Activated effector memory CD4-positive, alpha-beta T cell treated with anti-CD3 and anti-CD28 coated beads, Interleukin-2, amount 50 U/mL, for 16 hours (primary cell): ENCODE data around the gene ATP8B1.
"Not testable (repeated sequence)": the region's sequence is repeated elsewhere in the genome, so short reads cannot be mapped to it uniquely, and the experiment has no call there.

Experiments
- DNase-seq: peaks from one replicate; pipeline ENCODE4 v3.0.0-alpha.2; 2020

The ATP8B1 gene

DNA sequence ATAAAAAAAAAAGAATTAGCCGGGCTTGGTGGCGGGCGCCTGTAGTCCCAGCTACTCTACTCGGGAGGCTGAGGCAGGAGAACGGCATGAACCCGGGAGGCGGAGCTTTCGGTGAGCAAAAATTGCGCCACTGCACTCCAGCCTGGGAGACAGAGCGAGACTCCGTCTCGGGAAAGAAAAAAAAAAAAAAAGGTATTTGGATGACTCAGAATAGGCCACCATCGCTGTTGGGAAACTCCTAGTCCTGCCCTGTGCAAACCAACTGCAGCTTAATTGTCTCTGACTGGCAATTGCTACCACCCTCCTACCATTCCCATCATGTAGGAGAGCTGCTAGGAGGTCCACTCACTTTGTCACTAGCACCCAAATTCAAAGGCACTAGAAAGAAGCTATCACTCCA lies 43.5 kb downstream of the ATP8B1 start:
- no peak for DNase-seq

- DNase-seq: no peak
Observed at GRCh38 chr18:57755473-57756067, 47.5 kb downstream of the ATP8B1 start.

GRCh38 chr18:57754577-57755338 lies 48.4 kb downstream of the ATP8B1 start:
- DNase-seq: no peak

DNA sequence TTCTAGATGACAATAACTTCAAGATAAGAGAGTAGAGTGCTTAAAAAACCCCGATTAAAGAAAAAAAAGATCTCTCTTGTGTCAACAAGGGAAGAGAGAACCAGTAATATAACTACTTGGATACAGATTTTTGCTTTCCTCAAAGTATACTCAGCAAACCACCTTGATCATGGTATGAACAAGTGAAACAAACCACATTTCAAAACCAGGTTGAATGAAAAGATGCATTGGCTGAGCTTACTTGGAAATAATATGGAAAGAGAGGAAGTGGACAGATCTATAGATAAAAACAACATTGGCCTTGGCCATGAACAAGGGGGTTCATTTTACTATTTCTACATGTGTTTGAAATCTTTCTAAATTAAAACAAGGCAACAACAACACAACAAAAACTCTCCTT lies 50.1 kb downstream of the ATP8B1 start:
- no peak for DNase-seq

GRCh38 chr18:57749604-57749970 lies 53.5 kb downstream of the ATP8B1 start:
- no peak for DNase-seq

DNA sequence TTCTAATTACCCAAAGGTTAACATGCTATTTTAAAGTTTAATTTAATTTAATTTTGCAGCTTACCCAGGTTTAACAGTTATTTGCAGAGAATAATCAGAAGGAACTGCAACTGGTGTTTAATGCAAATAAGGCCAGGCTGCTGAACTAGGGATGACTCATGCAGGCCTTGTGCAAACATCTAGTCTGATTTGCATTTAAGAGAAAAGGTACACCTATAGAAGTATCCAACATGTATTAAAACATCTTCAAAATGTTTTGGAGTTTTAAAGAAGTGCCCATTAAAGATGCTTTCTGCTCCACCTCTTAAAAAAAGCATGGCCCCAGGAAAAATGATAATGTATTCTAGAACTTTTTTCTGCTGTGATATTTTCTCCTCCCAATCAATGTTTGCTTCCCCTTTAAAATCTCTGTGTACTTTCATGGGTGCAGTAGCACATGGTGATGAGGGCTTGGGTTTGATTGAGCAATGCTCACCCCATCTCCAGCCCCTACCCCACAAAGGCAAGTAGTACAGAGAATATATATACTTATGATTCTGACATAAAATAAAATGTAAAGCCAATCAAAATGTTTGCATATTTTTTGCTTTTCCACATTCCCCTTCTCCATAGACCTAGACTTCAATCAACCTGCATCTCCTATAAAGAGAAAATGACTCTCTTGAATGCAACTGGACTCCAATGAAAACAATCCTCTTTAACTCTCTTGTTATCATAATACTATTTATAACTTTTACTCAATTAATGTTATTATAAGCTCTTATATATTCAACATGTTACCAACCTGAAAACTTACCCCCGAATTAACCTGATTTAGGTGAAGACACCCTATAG lies 54.1 kb downstream of the ATP8B1 start:
- no peak for DNase-seq

GRCh38 chr18:57747809-57748680 lies 55.1 kb downstream of the ATP8B1 start:
- no peak for DNase-seq

- DNase-seq: no peak
Observed at GRCh38 chr18:57744211-57744694, 58.9 kb downstream of the ATP8B1 start.

DNA sequence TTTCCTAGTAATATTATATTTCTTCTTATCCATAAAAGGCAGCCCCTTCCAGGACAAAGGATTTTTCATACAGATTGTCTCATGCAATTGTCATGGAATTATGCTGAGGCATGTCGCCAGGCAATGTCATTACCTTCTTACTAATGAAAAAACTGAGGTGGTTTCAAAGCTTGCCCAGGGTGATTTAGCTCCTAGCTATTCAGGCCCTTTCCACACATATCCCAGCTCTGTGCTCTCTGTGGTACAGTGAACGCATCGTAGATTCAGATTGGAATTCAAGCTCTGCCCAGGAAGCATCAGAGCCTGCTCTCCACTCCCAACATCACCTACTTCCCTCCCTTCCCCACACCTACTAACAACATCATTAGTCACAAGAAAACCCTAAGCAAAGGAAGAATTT lies 60.1 kb downstream of the ATP8B1 start:
- DNase-seq: no peak

DNA sequence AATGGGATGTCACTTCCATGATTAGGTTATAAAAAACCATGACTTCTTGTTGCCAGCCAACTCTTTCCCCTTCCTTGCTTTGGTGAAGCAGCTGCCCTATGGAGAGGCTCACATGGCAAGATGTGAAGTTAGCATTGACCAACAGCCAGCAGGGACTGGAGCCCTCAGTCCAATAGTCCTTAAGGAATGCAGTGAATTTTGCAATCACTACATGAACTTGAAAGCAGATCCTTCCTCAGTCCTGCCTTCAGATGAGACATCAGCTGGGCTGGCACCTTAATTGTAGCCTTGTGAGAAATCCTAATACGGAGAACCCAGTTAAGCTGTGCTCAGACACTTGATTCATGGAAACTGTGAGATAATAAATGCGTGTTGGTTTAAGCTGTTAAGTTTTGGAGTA lies 61.8 kb downstream of the ATP8B1 start:
- no peak for DNase-seq

DNA sequence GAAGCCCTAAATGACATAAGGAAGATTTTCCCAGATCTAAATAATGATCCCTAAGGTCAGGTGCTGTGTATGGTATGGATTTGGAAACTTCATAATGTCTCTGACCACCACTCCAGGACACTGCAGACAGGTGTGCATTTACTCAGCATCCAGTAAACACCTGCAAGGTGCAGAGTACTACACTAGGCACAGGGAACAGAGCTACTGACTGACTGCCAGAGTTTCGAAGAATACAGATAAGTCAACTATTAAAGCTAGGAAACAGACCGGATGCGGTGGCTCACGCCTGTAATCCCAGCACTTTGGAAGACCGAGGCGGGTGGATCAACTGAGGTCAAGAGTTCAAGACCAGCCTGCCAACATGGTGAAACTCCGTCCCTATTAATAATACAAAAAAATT lies 65.0 kb downstream of the ATP8B1 start:
- no peak for DNase-seq

GRCh38 chr18:57737400-57738060 lies 65.6 kb downstream of the ATP8B1 start:
- DNase-seq: no peak

DNA sequence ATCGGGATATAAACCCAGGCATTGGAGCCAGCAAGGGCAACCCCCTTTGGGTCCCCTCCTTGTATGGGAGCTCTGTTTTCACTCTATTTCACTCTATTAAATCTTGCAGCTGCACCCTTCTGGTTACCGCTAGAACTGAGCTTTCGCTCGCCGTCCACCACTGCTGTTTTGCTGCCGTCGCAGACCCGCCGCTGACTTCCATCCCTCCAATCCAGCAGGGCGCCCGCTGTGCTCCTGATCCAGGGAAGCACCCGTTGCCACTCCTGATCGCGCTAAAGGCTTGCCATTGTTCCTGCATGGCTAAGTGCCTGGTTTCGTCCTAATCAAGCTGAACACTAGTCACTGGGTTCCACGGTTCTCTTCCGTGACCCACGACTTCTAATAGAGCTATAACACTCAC lies 68.1 kb downstream of the ATP8B1 start:
- DNase-seq: not testable (repeated sequence)

DNA sequence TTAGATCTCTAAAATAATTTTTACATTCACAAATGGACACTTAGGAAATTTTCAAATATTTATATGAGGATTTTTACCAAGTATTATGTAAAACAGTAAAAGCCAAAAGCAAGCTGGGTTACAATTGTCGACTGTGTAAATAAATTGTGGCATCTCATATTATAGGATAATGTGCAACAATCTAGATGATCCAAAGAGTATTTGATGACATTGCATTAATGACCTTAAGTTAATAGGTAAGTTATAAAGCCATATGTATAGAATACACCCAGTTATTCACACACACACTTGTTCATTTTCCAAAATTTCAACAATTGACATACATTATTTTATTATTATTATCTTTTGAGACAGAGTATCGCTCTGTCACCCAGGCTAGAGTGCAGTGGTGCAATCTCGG lies 69.3 kb downstream of the ATP8B1 start:
- DNase-seq: no peak

DNA sequence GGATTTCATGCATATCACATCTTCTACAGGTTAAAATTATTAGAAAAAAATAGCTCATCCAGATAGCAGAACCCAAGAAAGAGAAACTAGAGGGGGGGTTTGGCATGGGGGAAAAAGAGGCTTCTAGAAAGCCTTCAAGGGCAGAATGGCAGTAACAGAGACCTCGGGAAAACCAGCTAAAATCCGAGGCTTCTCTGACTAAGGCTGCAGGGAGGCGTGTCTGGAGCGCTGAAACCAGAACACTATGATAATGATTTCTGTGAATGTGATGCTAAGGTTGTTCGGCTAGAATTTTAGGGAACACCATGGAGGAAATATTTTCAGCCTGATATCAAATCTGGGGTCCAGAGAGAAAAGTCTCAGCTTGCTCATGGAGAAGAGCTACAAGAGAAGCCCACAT lies 73.0 kb downstream of the ATP8B1 start:
- no peak for DNase-seq

DNA sequence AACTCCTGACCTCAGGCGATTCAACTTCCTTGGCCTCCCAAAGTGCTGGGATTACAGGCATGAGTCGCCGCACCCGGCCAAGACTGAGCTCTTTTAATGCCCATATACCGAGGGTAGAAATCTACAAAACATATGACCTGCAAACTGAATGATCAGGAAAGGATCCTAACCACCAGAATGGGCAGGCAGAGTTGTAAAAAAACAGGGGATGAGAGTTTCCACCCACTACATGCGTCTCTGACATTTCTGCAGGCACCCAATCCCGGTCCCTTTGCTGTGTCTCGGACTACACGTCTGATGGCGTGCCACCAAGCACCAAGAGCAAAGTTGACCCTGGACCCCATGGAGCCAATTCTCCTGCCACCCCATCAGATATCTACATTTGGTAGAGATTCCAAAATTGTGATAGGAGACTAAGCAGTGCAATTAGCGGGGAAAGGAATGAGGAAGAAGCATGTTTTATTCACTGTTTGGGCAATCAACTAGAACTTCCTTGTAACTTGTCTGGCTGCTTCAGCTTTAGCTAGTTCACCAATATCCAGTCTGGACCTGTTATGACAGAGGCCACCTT lies 74.1 kb downstream of the ATP8B1 start:
- DNase-seq: no peak

DNA sequence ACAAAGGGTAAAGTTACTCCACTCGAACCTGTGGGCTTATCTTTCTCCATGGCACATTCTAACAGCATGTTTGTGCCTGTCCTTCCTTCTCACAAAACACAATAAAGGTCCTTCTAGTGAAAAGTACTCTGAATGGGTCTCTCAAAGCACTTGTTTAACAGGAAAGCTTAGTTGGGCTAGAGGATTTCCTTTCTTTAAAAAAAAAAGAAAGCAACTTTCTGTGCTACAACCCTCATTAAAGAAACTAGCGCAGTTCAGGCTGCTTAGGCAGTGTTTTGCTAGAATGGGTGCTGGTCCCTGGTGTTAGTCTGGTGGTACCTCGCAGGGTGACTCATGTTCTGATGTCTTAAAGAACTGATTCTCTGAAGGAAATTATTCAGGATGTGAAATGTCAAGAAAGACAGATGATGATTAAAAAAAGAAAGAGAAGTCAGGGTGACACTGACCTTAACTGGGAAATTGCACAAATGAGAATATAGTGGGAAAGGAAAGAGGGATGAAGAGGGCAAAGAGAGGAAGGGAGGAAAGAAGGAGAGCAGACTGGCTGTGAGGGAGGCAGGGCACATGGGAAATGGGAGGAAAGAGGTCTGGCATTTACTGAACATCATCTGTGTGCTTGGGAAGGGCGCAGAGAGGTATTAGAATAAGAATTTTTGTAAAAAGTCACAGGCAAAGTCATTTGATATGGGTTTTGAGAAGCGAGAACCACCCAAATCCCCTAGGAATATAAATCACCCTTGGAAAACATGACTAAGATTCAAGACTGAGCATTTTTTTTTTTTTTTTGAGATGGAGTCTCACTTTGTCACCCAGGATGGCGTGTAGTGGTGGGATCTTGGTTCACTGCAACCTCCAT lies 74.9 kb downstream of the ATP8B1 start:
- no peak for DNase-seq

- DNase-seq: not testable (repeated sequence)
Observed at GRCh38 chr18:57719211-57719935, 83.7 kb downstream of the ATP8B1 start.

DNA sequence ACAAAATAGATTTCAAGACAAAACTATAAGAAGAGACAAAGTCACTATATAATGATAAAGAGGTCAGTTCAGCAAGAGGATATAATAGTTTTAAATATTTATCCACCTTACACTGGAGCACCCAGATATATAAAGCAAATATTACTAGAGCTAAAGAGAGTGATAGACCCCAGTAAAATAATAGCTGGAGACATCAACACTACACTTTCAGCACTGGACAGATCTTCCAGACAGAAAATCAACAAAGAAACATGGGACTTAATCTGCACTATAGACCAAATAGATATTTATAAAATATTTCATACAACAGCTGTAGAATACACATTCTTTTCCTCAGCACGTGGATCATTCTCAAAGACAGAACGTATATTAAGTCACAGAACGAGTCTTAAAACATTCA lies 86.6 kb downstream of the ATP8B1 start:
- no peak for DNase-seq

DNA sequence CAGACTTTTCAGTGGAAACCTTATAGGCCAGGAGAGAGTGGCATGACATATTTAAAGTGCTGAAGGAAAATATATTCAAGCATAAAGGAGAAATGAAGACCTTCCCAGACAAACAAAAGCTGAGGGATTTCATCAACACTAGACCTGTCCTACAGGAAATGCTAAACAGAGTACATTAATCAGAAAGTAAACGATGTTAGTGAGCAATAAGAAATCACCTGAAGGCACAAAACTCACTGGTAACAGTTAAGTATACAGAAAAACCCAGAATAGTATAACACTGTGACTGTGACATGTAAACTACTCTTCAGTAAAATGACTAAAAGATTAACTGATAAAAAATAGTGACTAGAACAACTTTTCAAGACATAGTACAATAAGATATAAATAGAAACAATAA lies 87.4 kb downstream of the ATP8B1 start:
- no peak for DNase-seq
